ENCODE measurements around the gene NEURL4.

NEURL4 gene

GRCh38 chr17:7295230-7296180, 33.6 kb downstream of the NEURL4 start:
- no peak for DNase-seq

GRCh38 chr17:7294614-7295153, 34.5 kb downstream of the NEURL4 start, which contains the start of gene YBX2:
TSS of gene YBX2 (minus strand) at chr17:7294639. CDS start at chr17:7294500, 139 bp downstream.
- peak; percentile 70 to 78 for DNase-seq

GRCh38 chr17:7293816-7294613, 35.1 kb downstream of the NEURL4 start:
- DNase-seq: no peak

- no peak for DNase-seq
Observed at GRCh38 chr17:7293159-7293558, 36.0 kb downstream of the NEURL4 start.

- no peak for DNase-seq
Observed at GRCh38 chr17:7292729-7293128, 36.4 kb downstream of the NEURL4 start.

- no peak for DNase-seq
Observed at GRCh38 chr17:7292194-7292593, 36.9 kb downstream of the NEURL4 start.

- DNase-seq: no peak
Observed at GRCh38 chr17:7290685-7291084, 38.5 kb downstream of the NEURL4 start.

- no peak for DNase-seq
Observed at GRCh38 chr17:7290166-7290565, 39.0 kb downstream of the NEURL4 start.

GRCh38 chr17:7289256-7290032, 39.7 kb downstream of the NEURL4 start:
- DNase-seq: no peak

GRCh38 chr17:7285679-7286078, 43.5 kb downstream of the NEURL4 start:
- DNase-seq: no peak

GRCh38 chr17:7284911-7285310, 44.2 kb downstream of the NEURL4 start:
- no peak for DNase-seq

GRCh38 chr17:7283471-7284216, 45.5 kb downstream of the NEURL4 start:
- DNase-seq: no peak

- no peak for DNase-seq
Observed at GRCh38 chr17:7282752-7283321, 46.3 kb downstream of the NEURL4 start.

- no peak for DNase-seq
Observed at GRCh38 chr17:7281953-7282751, 47.0 kb downstream of the NEURL4 start.

- peak; percentile 88 to 89 for DNase-seq
Observed at GRCh38 chr17:7281074-7281952, 47.8 kb downstream of the NEURL4 start, which contains the start of gene SLC2A4. TSS of gene SLC2A4 (plus strand) at chr17:7281718. CDS start at chr17:7281935, 217 bp downstream.

GRCh38 chr17:7280519-7281073, 48.5 kb downstream of the NEURL4 start:
- DNase-seq: peak; percentile 81 to 82

- no peak for DNase-seq
Observed at GRCh38 chr17:7279448-7279847, 49.7 kb downstream of the NEURL4 start.

GRCh38 chr17:7266784-7267183, 62.4 kb downstream of the NEURL4 start:
- no peak for DNase-seq
